ENCODE data around the gene ATG4A. TPM values are rescaled to one million over a fixed set of nuclear protein-coding genes. Genes with fewer than 3 reads are reported as not detected.

Gene ATG4A
- total RNA-seq, 1 experiment from 2014 or later = 11.5 TPM

DNA sequence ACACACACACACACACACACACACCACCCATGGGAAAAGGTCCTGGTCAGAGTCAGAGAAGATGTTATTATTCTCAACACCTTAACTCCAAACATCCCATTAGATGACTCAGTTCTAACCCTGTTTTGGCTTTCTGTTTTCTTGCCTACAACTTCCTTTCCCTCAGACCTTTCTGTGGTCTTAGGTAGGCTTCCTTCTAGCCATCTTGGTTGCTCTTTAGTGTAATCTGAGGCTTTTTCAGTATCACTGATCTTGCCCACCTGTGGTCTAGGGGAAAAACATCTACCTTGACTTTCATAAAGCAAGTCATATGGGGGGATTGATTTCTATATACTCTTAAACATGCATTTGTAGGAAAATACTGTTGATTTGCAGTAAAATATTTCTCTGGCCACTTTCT, 56.9 kb downstream of the ATG4A start:
- no peak for DNase-seq

GRCh38 chrX:108156082-108156481, 64.5 kb downstream of the ATG4A start:
- H3K4me3 ChIP-seq (ENCODE audit: low read length) = no peak overlapping the region
- no peaks in the 10 kb centered on the region for H3K36me3 ChIP-seq (ENCODE audit: insufficient read depth, low read length)
- no peak overlapping the region for H3K4me2 ChIP-seq (ENCODE audit: low read depth, low read length, poor library complexity, severe bottlenecking)
- no peak overlapping the region for H3K9ac ChIP-seq (ENCODE audit: low read length)
- H3K27ac ChIP-seq (ENCODE audit: low read length) = no peak overlapping the region
- H3K4me1 ChIP-seq (ENCODE audit: low read length) = no peaks in the 10 kb centered on the region
- no peak overlapping the region for H2AFZ ChIP-seq (ENCODE audit: low read length)
- H3K27me3 ChIP-seq (ENCODE audit: low read length) = no peaks in the 10 kb centered on the region
- H4K20me1 ChIP-seq (ENCODE audit: insufficient read depth, low read depth, low read length) = no peaks in the 10 kb centered on the region
- no peaks in the 10 kb centered on the region for H3K9me3 ChIP-seq (ENCODE audit: low read length)
- no peaks in the 10 kb centered on the region for H3K79me2 ChIP-seq (ENCODE audit: low read length)
- DNase-seq = no peak
- no peaks in the 10 kb centered on the region for H3K9me2 ChIP-seq (replicated peaks; ENCODE audit: insufficient read depth, low read length)

More for the DNA sequence above, 56.9 kb downstream of the ATG4A start:
- Histone ChIP-seq H4K20me1 (ENCODE audit: insufficient read depth, low read depth, low read length) (no peaks in the 10 kb centered on the region), H3K27me3 (ENCODE audit: low read length) (no peaks in the 10 kb centered on the region), H3K9me3 (ENCODE audit: low read length) (no peaks in the 10 kb centered on the region), H3K4me1 (ENCODE audit: low read length) (no peaks in the 10 kb centered on the region), H3K4me2 (ENCODE audit: low read depth, low read length, poor library complexity, severe bottlenecking) (no peak overlapping the region), H3K79me2 (ENCODE audit: low read length) (no peaks in the 10 kb centered on the region), H3K9me2 (replicated peaks; ENCODE audit: insufficient read depth, low read length) (no peaks in the 10 kb centered on the region), H3K4me3 (ENCODE audit: low read length) (no peak overlapping the region), H2AFZ (ENCODE audit: low read length) (no peak overlapping the region), H3K36me3 (ENCODE audit: insufficient read depth, low read length) (no peaks in the 10 kb centered on the region), H3K27ac (ENCODE audit: low read length) (no peak overlapping the region), H3K9ac (ENCODE audit: low read length) (no peak overlapping the region)

GRCh38 chrX:108156934-108157466, 65.4 kb downstream of the ATG4A start:
- Histone ChIP-seq H3K4me2 (ENCODE audit: low read depth, low read length, poor library complexity, severe bottlenecking) (no peak overlapping the region), H3K27me3 (ENCODE audit: low read length) (no peaks in the 10 kb centered on the region), H3K27ac (ENCODE audit: low read length) (no peak overlapping the region), H2AFZ (ENCODE audit: low read length) (no peak overlapping the region), H3K9ac (ENCODE audit: low read length) (no peak overlapping the region), H3K36me3 (ENCODE audit: insufficient read depth, low read length) (no peaks in the 10 kb centered on the region), H3K4me3 (ENCODE audit: low read length) (no peak overlapping the region), H3K9me3 (ENCODE audit: low read length) (no peaks in the 10 kb centered on the region), H4K20me1 (ENCODE audit: insufficient read depth, low read depth, low read length) (no peaks in the 10 kb centered on the region), H3K79me2 (ENCODE audit: low read length) (no peaks in the 10 kb centered on the region), H3K9me2 (replicated peaks; ENCODE audit: insufficient read depth, low read length) (no peaks in the 10 kb centered on the region), H3K4me1 (ENCODE audit: low read length) (no peaks in the 10 kb centered on the region)
- DNase-seq = no peak

- Histone ChIP-seq H3K4me1 (ENCODE audit: low read length) (no peaks in the 10 kb centered on the region), H3K27me3 (ENCODE audit: low read length) (no peaks in the 10 kb centered on the region), H3K36me3 (ENCODE audit: insufficient read depth, low read length) (no peaks in the 10 kb centered on the region), H4K20me1 (ENCODE audit: insufficient read depth, low read depth, low read length) (no peaks in the 10 kb centered on the region), H3K79me2 (ENCODE audit: low read length) (no peaks in the 10 kb centered on the region), H2AFZ (ENCODE audit: low read length) (no peak overlapping the region), H3K9me2 (replicated peaks; ENCODE audit: insufficient read depth, low read length) (no peaks in the 10 kb centered on the region), H3K4me3 (ENCODE audit: low read length) (no peak overlapping the region), H3K9ac (ENCODE audit: low read length) (no peak overlapping the region), H3K9me3 (ENCODE audit: low read length) (no peaks in the 10 kb centered on the region), H3K4me2 (ENCODE audit: low read depth, low read length, poor library complexity, severe bottlenecking) (no peak overlapping the region), H3K27ac (ENCODE audit: low read length) (no peak overlapping the region)
- DNase-seq = no peak
Observed at GRCh38 chrX:108157628-108158027, 66.0 kb downstream of the ATG4A start.

DNA sequence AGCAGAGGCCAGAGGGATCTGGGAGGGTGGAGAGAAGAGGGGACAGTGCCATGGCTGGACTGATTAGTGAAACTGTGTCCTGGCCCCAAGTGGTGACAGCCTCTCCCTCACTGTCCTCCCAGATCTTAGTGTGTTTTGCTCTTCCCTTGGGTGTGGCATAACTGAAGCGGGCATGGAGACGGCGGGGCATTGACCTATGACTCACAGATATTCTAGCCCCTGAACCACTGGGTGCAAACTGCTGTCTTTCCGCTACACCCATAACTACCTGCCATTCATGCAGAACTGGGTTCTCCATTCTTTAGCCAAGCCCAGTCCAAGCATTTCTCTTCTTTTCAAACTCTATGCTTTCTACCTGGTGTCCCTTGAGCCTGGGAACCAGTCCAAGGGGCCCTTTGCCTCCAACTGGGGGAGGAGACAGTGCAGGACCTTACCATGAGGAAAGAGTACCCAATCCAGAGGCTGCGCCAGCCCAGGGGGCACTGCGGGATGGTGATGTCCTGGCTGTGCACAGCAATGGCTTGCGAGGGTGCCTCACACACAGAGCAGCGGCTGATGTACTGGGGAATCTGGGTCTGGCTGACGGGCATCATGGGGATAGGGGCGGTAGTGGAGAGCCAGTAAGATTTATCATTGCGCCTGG, 67.6 kb downstream of the ATG4A start:
- Histone ChIP-seq H3K27me3 (ENCODE audit: low read length) (no peaks in the 10 kb centered on the region), H3K9ac (ENCODE audit: low read length) (no peak overlapping the region), H3K36me3 (ENCODE audit: insufficient read depth, low read length) (no peaks in the 10 kb centered on the region), H3K4me2 (ENCODE audit: low read depth, low read length, poor library complexity, severe bottlenecking) (no peak overlapping the region), H4K20me1 (ENCODE audit: insufficient read depth, low read depth, low read length) (no peaks in the 10 kb centered on the region), H3K27ac (ENCODE audit: low read length) (no peak overlapping the region), H3K9me3 (ENCODE audit: low read length) (no peaks in the 10 kb centered on the region), H3K79me2 (ENCODE audit: low read length) (no peaks in the 10 kb centered on the region), H3K4me1 (ENCODE audit: low read length) (no peaks in the 10 kb centered on the region), H3K4me3 (ENCODE audit: low read length) (no peak overlapping the region), H2AFZ (ENCODE audit: low read length) (no peak overlapping the region), H3K9me2 (replicated peaks; ENCODE audit: insufficient read depth, low read length) (no peaks in the 10 kb centered on the region)
- no peak for DNase-seq

GRCh38 chrX:108160309-108160708, 68.7 kb downstream of the ATG4A start:
- H3K9me3 ChIP-seq (ENCODE audit: low read length) = no peaks in the 10 kb centered on the region
- no peak overlapping the region for H2AFZ ChIP-seq (ENCODE audit: low read length)

GRCh38 chrX:108162265-108162664, 70.7 kb downstream of the ATG4A start:
- Histone ChIP-seq H3K36me3 (ENCODE audit: insufficient read depth, low read length) (no peaks in the 10 kb centered on the region), H3K27ac (ENCODE audit: low read length) (no peak overlapping the region), H3K4me3 (ENCODE audit: low read length) (no peak overlapping the region), H3K9ac (ENCODE audit: low read length) (no peak overlapping the region), H4K20me1 (ENCODE audit: insufficient read depth, low read depth, low read length) (no peaks in the 10 kb centered on the region), H3K4me1 (ENCODE audit: low read length) (no peaks in the 10 kb centered on the region), H3K4me2 (ENCODE audit: low read depth, low read length, poor library complexity, severe bottlenecking) (no peak overlapping the region), H3K9me3 (ENCODE audit: low read length) (no peaks in the 10 kb centered on the region), H3K79me2 (ENCODE audit: low read length) (no peaks in the 10 kb centered on the region), H2AFZ (ENCODE audit: low read length) (no peak overlapping the region), H3K9me2 (replicated peaks; ENCODE audit: insufficient read depth, low read length) (no peaks in the 10 kb centered on the region), H3K27me3 (ENCODE audit: low read length) (no peaks in the 10 kb centered on the region)
- DNase-seq = no peak

More at GRCh38 chrX:108160309-108160708, 68.7 kb downstream of the ATG4A start:
- Histone ChIP-seq H3K27me3 (ENCODE audit: low read length) (no peaks in the 10 kb centered on the region), H3K9me2 (replicated peaks; ENCODE audit: insufficient read depth, low read length) (no peaks in the 10 kb centered on the region), H3K36me3 (ENCODE audit: insufficient read depth, low read length) (no peaks in the 10 kb centered on the region), H3K4me1 (ENCODE audit: low read length) (no peaks in the 10 kb centered on the region), H3K4me3 (ENCODE audit: low read length) (no peak overlapping the region), H3K79me2 (ENCODE audit: low read length) (no peaks in the 10 kb centered on the region), H3K9ac (ENCODE audit: low read length) (no peak overlapping the region), H4K20me1 (ENCODE audit: insufficient read depth, low read depth, low read length) (no peaks in the 10 kb centered on the region), H3K27ac (ENCODE audit: low read length) (no peak overlapping the region), H3K4me2 (ENCODE audit: low read depth, low read length, poor library complexity, severe bottlenecking) (no peak overlapping the region)
- DNase-seq = no peak

GRCh38 chrX:108163333-108164082, 71.9 kb downstream of the ATG4A start:
- no peak overlapping the region for H3K4me3 ChIP-seq (ENCODE audit: low read length)
- H3K9ac ChIP-seq (ENCODE audit: low read length) = no peak overlapping the region
- H3K36me3 ChIP-seq (ENCODE audit: insufficient read depth, low read length) = no peaks in the 10 kb centered on the region
- H2AFZ ChIP-seq (ENCODE audit: low read length) = no peak overlapping the region
- no peaks in the 10 kb centered on the region for H3K9me2 ChIP-seq (replicated peaks; ENCODE audit: insufficient read depth, low read length)
- H3K4me2 ChIP-seq (ENCODE audit: low read depth, low read length, poor library complexity, severe bottlenecking) = no peak overlapping the region
- no peak overlapping the region for H3K27ac ChIP-seq (ENCODE audit: low read length)
- H3K4me1 ChIP-seq (ENCODE audit: low read length) = no peaks in the 10 kb centered on the region
- H3K9me3 ChIP-seq (ENCODE audit: low read length) = no peaks in the 10 kb centered on the region
- DNase-seq = no peak
- no peaks in the 10 kb centered on the region for H3K27me3 ChIP-seq (ENCODE audit: low read length)
- no peaks in the 10 kb centered on the region for H4K20me1 ChIP-seq (ENCODE audit: insufficient read depth, low read depth, low read length)
- H3K79me2 ChIP-seq (ENCODE audit: low read length) = no peaks in the 10 kb centered on the region
